Measurements from ENCODE around the gene THAP3.

THAP3 gene

DNA sequence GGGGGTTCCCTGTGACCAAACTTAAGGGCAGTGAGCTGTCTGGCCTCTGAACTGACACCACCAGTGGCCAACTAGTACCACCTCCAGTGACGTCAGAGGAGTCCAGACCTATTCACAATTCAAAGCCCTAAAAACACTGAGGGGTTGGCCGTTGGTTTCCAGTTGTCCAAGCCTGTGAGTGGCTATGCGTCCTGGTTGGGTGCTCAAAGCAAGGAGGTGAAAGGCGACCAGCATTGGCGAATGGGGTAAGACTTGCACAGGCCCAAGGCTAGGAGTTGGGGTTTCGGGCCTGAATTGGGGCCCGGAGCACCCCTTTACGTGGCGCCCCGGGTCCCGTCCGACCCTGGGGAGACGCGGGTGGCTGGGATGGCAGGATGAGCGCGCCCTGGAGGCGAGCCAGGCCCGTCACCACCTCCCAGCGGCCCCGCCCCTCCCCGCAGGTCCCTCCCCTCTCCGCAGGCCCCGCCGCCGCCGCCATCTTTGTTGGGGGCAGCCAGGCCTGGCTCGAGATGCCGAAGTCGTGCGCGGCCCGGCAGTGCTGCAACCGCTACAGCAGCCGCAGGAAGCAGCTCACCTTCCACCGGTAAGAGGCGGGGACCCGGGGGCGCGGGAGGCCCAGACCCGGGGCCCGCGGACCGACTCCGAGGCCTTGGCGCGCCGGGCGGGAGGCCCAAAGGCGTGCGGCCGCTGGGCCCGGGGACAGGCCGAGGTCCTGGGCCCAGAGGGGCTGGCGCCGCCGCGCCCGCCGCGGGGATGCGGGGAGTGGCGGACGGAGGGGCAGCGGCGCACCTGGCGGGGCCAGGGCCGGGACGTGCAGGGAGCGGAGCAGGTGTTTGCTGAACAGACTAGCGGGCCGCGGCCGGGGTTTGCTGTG, at the start of gene THAP3:
TSS of gene THAP3 (plus strand) at position 159 of the 874 bp plus-strand sequence. CDS start at position 510, 351 bp downstream.
- peak; percentile 87 for DNase-seq (ENCODE audit: low spot score)

DNA sequence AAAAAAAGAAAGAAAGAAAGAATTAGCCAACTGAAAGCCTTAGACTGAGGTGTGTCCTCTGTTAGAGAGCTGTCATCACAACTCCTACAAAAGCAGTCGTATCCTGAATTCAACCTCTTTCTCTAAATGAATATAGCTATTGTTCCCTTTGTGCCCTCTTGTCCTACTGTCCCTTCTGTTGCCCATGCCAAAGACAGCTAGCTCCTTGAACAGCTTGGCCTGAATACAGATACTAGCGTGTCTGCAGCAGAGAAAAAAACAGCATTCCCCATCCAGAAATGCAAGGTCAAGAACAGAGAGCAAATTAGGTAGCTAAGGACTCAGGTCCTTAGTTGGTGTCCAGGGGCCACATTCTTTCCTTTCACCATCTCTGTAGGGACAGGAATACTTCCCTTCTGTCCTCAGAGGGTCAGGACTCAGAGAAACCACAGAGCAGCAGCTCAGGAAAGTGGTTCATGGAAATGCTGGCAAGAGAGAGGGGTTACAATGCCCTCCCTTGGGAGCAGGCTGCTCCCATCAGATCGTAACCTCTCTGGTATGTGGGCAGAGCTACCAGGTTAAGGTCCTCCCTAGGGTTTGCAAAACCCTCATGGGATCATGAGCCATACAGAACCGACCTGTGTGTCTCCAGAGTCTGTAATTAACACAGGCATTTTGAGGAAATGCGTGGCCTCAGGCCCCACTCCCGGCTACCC, 46.7 kb upstream of the THAP3 start:
- DNase-seq (ENCODE audit: low spot score): no peak

- DNase-seq (ENCODE audit: low spot score): no peak
Measured at GRCh38 chr1:6578624-6579373, 45.9 kb upstream of the THAP3 start.

DNA sequence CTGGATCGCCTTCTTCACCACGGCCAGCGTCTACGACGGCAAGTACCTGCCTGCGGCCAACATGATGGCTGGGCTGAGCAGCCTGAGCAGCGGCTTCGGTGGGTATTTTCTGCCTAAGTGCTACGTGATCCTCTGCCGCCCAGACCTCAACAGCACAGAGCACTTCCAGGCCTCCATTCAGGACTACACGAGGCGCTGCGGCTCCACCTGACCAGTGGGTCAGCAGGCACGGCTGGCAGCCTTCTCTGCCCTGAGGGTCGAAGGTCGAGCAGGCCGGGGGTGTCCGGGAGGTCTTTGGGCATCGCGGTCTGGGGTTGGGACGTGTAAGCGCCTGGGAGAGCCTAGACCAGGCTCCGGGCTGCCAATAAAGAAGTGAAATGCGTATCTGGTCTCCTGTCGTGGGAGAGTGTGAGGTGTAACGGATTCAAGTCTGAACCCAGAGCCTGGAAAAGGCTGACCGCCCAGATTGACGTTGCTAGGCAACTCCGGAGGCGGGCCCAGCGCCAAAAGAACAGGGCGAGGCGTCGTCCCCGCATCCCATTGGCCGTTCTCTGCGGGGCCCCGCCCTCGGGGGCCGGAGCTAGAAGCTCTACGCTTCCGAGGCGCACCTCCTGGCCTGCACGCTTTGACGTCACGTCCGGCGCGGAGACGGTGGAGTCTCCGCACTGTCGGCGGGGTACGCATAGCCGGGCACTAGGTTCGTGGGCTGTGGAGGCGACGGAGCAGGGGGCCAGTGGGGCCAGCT, 45.1 kb upstream of the THAP3 start, which contains the start of gene ZBTB48:
TSS of gene ZBTB48 (plus strand) at position 621 of the 745 bp plus-strand sequence. CDS start 616 bp downstream, outside the sequence.
- DNase-seq (ENCODE audit: low spot score): peak; percentile 97

GRCh38 chr1:6580119-6580592, 44.5 kb upstream of the THAP3 start:
- DNase-seq (ENCODE audit: low spot score): no peak

GRCh38 chr1:6580593-6581409, 43.9 kb upstream of the THAP3 start:
- DNase-seq (ENCODE audit: low spot score): no peak

- no peak for DNase-seq (ENCODE audit: low spot score)
Measured at GRCh38 chr1:6581561-6582305, 42.9 kb upstream of the THAP3 start.

- DNase-seq (ENCODE audit: low spot score): no peak
Measured at GRCh38 chr1:6582370-6582769, 42.3 kb upstream of the THAP3 start.

DNA sequence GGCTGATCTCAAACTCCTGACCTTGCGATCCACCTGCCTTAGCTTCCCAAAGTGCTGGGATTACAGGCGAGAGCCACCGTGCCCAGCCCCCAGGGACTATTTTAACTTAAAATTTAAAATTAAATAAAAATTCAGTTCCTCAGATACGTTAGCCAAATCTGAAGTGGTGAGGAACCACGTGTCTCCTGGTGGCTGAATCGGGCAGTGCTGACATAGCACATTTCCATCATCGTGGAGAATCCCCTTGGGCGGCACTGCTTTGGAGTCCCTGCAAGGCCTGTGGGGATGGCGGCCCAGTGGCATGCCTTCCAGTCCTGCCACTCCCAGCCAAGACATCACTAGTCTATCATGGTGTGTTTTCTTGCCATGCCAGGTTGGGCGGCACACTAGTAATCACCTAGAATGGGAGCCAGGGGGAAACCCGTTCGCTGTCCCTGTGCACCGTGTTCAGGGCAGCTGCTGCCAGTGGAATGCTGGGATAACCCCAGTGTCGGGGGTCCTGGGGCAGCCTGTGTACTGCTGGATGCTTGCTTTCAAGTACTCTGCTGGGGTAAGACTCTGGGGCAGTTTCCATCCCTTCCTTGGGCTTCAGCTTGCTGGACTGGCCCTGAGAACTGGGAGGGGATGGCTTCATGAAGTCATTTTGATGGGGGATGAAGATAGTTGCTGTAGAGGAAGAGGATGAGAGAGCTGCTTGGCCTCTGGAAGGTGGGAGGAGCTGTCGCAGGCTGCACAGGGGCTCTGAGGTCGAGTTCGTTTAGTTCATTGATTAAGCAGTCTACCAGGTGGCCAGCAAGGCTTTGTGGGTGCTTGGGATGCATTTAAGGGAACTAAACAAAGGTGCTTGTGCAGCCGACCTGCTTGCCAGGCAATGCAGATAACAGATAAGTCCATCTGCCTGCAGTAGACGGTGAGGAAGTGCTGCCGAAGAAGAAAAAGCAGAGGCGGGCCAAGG, 40.3 kb upstream of the THAP3 start:
- no peak for DNase-seq (ENCODE audit: low spot score)

DNA sequence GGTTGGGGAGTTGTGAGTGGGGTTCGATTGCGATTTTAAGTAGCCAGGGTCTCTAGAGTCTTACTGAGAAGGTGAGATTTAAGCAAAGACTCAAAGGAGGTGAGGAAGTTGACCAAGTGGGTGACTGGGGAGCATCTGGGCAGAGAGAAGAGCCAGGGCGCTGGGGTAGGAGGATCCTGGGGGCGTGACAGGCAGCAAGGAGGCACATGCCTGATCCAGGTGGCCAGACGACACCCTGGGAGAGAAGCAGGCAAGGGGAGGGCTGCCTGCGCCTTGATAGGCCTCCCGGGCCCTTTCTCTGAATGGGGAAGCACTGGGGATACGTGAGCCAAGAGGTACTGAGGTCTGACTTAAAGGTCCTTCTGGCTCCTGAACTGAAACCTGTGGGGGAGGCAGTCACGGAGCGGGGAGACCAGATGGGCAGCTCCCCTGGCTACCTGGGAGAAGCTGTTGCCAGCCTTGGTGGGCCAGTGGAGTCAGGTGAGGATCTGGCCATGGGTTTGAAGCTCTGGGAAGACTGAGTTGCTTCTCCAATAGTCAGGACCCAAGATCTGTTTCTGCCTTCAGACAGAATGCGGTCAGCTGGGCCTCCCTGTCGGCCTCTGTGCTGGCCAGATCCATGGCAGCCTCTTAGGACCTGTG, 39.5 kb upstream of the THAP3 start:
- no peak for DNase-seq (ENCODE audit: low spot score)

DNA sequence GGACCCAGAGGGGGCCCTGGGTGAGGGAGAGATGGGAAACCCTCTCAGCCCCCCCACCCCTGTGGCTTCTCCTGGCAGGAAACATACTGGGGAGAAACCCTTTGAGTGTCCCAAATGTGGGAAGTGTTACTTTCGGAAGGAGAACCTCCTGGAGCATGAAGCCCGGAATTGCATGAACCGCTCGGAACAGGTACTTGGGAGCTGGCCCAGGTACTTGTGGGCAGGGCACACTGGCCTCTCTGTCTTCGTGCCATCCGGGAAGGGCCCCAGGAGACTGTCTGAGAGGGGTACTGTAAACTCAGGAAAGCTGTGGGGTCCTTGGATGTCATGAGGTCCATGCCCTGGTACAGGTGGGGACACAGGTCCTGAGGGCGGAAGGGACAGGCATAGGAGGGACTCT, 38.8 kb upstream of the THAP3 start:
- DNase-seq (ENCODE audit: low spot score): no peak

DNA sequence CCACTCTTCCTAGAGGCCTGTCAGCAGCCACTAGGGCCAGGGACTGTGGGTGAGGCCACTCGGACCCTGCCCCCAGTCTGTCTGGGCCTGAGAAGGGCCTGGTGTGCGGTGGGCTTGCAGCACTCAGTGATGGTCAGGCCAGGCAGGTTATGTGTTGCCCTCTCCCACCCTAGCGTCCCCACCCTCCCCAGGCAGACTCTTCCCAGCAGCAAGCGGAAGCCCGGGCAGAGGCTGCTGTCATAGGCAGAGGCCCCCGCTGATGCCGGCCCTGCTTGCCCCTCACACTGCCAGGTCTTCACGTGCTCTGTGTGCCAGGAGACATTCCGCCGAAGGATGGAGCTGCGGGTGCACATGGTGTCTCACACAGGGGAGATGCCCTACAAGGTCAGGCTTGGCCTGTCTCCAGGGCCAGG, 38.3 kb upstream of the THAP3 start:
- DNase-seq (ENCODE audit: low spot score): no peak

- DNase-seq (ENCODE audit: low spot score): no peak
Measured at GRCh38 chr1:6587261-6588005, 37.2 kb upstream of the THAP3 start.

GRCh38 chr1:6588128-6588892, 36.4 kb upstream of the THAP3 start:
- DNase-seq (ENCODE audit: low spot score): no peak

- no peak for DNase-seq (ENCODE audit: low spot score)
Measured at GRCh38 chr1:6588893-6589520, 35.7 kb upstream of the THAP3 start.

DNA sequence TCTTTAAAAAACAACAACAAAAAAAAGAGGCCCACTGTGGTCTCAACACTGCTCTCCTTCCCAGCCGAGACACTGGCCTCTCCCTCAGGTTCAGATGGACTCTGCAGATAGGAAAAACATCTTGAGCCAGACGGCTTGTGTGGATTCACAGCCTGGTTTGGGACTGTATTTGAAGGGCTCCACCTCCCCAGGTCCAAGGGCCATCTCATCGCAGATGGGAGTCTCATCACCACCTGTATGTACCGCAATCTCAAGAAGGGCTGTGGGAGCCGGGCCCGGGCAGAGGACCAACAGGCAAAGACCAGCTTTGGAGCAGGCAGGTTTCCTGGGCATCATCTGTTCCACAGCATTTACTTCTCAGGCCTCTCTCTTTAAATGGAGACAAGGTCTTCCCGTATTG, 34.6 kb upstream of the THAP3 start:
- DNase-seq (ENCODE audit: low spot score): no peak

All from CD4-positive, alpha-beta T cell treated with Interleukin-6 at 100 ng/mL for 8 hours (primary cell).